GM12875 (cell line): ENCODE results near the gene CELF2.

Experiments
- H3K4me3 ChIP-seq: one replicate; pipeline ENCODE4 v1.5.1; 2011; ENCODE audit warnings: low read depth, low read length, control low read depth
- CTCF ChIP-seq: IDR thresholded peaks from 2 replicates; pipeline ENCODE4 v1.5.1; 2011; ENCODE audit warnings: low read depth, mild to moderate bottlenecking, control low read depth, inconsistent platforms, low read length, moderate library complexity, borderline replicate concordance; ENCODE audit not compliant: insufficient read depth

CELF2 gene

GRCh38 chr10:11218395-11218794 lies 200.7 kb downstream of the CELF2 start:
- TF ChIP-seq CTCF: no peak

GRCh38 chr10:11219431-11219830 lies 201.8 kb downstream of the CELF2 start:
- H3K4me3 ChIP-seq: no peak overlapping the region
- TF ChIP-seq CTCF: no peak

More at GRCh38 chr10:11218395-11218794, 200.7 kb downstream of the CELF2 start:
- no peak overlapping the region for H3K4me3 ChIP-seq

GRCh38 chr10:11223081-11223480 lies 205.4 kb downstream of the CELF2 start:
- no peak overlapping the region for H3K4me3 ChIP-seq
- no peak for TF ChIP-seq CTCF

GRCh38 chr10:11223507-11224140 lies 206.0 kb downstream of the CELF2 start:
- H3K4me3 ChIP-seq: no peak overlapping the region
- no peak for TF ChIP-seq CTCF

GRCh38 chr10:11224321-11224720 lies 206.6 kb downstream of the CELF2 start:
- no peak for TF ChIP-seq CTCF
- H3K4me3 ChIP-seq: no peak overlapping the region

- H3K4me3 ChIP-seq: no peak overlapping the region
- no peak for TF ChIP-seq CTCF
Measured at GRCh38 chr10:11224792-11225416, 207.2 kb downstream of the CELF2 start.

- no peak overlapping the region for H3K4me3 ChIP-seq
- TF ChIP-seq CTCF: no peak
Measured at GRCh38 chr10:11225935-11226334, 208.3 kb downstream of the CELF2 start.
